Uterus (tissue), 4 donors: ENCODE data around the gene CWC22. TPM values are rescaled to one million over a fixed set of nuclear protein-coding genes. Genes with fewer than 3 reads are reported as not detected.

Experiments used
- DNase-seq, 2 donors: peaks; one replicate each; pipeline ENCODE4 v3.0.0-alpha.2; 2019 to 2020
- H3K27ac ChIP-seq, 2 donors: fragments of 200-600 bp; sonication (generic); 1 replicate in 1 of 2; 2 replicates in 1 of 2; pipeline ENCODE4 v1.5.1; 2016 to 2018
- H3K27me3 ChIP-seq, 2 donors: fragments of 200-600 bp; sonication (generic); one replicate each; pipeline ENCODE4 v1.5.1; 2018 to 2019; ENCODE audit warnings: control low read depth in 1 of 2
- H3K36me3 ChIP-seq, 2 donors: fragments of 200-600 bp; sonication (generic); one replicate each; pipeline ENCODE4 v1.5.1; 2019; ENCODE audit warnings: control low read depth in 1 of 2
- H3K4me1 ChIP-seq, 2 donors: fragments of 200-600 bp; sonication (generic); one replicate each; pipeline ENCODE4 v1.5.1; 2018 to 2019; ENCODE audit warnings: control low read depth in 1 of 2
- H3K4me3 ChIP-seq, 2 donors: fragments of 200-600 bp; sonication (generic); 1 replicate in 1 of 2; 2 replicates in 1 of 2; pipeline ENCODE4 v1.5.1; 2018 to 2019; ENCODE audit warnings: mild to moderate bottlenecking in 1 of 2
- H3K9me3 ChIP-seq, 2 donors: fragments of 200-600 bp; sonication (generic); one replicate each; pipeline ENCODE4 v1.5.1; 2019; ENCODE audit warnings: control low read depth in 1 of 2
- POLR2A ChIP-seq, 2 donors: fragments of 450-650 bp; IDR thresholded peaks; one replicate each; pipeline ENCODE4 v1.6.1; 2016; ENCODE audit warnings: antibody characterized with exemption in 2 of 2, mild to moderate bottlenecking in 1 of 2, moderate library complexity in 1 of 2
- intact Hi-C: fragments of 100-400 bp; cut with DNase I; formaldehyde crosslinking; loops from one replicate; pipeline ENCODE4 v1.15.1; 2023; ENCODE audit warnings: low total_unique reads
- total RNA-seq, 4 donors: library from RNA; depleted of rRNA in 3 of 4; stranded (reverse); fragments of >200 nt in 3 of 4; gene quantifications; one replicate each; pipeline versions ENCODE4 v1.1.0 to v1.2.4, GENCODE V29; 2014 to 2023
- TF ChIP-seq, protein P1 (sequence below), 4 experiments: fragments of 200-600 bp in 2 of 4; fragments of 450-650 bp in 2 of 4; sonication (generic) in 2 of 4; IDR thresholded peaks; one replicate each; pipeline ENCODE4 v1.5.1; 2016 to 2019; ENCODE audit warnings: antibody characterized with exemption in 4 of 4, mild to moderate bottlenecking in 2 of 4, moderate library complexity in 1 of 4
- donor health status: DM: yes; HTN: yes; CAD: no.

The CWC22 gene
- total RNA-seq, 4 donors from 2014 or later, result 7.7 to 40.0 (median 25.0) TPM

GRCh38 chr2:180003073-180003472, 4.0 kb downstream of the CWC22 start:
- peaks cover 0 to 24% of the 10 kb centered on the region in 2 donors for H3K4me1 ChIP-seq
- H3K4me3 ChIP-seq, result no peak overlapping the region
- no peak overlapping the region for H3K27ac ChIP-seq
- no peak for DNase-seq
- H3K36me3 ChIP-seq, result no peaks in the 10 kb centered on the region
- intact Hi-C loops, result no loop called here
- no peaks in the 10 kb centered on the region for H3K9me3 ChIP-seq
- H3K27me3 ChIP-seq, result no peaks in the 10 kb centered on the region
- TF ChIP-seq, protein P1, sequence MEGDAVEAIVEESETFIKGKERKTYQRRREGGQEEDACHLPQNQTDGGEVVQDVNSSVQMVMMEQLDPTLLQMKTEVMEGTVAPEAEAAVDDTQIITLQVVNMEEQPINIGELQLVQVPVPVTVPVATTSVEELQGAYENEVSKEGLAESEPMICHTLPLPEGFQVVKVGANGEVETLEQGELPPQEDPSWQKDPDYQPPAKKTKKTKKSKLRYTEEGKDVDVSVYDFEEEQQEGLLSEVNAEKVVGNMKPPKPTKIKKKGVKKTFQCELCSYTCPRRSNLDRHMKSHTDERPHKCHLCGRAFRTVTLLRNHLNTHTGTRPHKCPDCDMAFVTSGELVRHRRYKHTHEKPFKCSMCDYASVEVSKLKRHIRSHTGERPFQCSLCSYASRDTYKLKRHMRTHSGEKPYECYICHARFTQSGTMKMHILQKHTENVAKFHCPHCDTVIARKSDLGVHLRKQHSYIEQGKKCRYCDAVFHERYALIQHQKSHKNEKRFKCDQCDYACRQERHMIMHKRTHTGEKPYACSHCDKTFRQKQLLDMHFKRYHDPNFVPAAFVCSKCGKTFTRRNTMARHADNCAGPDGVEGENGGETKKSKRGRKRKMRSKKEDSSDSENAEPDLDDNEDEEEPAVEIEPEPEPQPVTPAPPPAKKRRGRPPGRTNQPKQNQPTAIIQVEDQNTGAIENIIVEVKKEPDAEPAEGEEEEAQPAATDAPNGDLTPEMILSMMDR (IDR thresholded peaks at IDR 0.05), result no peak

DNA sequence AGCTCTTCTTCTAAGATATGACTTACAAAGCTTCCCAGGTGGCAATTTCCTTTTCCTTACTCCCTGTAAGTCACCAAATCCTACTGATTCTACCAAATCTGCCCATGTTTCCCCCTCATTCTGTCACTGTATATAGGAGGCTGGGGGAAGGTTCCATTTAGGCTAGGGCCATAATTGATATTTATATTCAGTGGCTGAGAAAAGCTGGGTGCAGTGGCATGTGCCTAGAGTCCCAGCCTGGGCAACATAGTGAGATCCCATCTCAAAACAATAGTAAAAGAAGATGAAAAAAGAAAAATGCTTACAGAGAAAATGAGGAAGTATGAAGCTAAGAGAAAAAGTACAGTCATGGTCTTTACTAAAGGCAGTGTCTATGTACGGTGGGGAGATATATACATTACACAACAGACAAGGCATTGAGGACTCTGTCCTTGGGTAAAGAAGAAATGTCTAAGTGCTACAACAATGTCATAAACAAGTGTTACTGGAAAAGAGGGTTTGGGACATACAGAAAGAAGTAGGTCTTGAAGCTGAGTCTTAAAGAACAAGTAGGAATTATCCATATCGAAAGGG, 4.8 kb downstream of the CWC22 start:
- Histone ChIP-seq H3K27me3 (no peaks in the 10 kb centered on the region), H3K9me3 (no peaks in the 10 kb centered on the region), H3K36me3 (no peaks in the 10 kb centered on the region), H3K27ac (no peak overlapping the region), H3K4me1 (peaks cover 0 to 26% of the 10 kb centered on the region in 2 donors), H3K4me3 (no peak overlapping the region)
- DNase-seq, result no peak
- TF ChIP-seq POLR2A (IDR thresholded peaks at IDR 0.05), result no peak
- TF ChIP-seq, protein P1 (IDR thresholded peaks at IDR 0.05), result no peak
- intact Hi-C loops, result no loop called here

- Histone ChIP-seq H3K27me3 (no peaks in the 10 kb centered on the region), H3K27ac (no peak overlapping the region), H3K9me3 (no peaks in the 10 kb centered on the region), H3K36me3 (no peaks in the 10 kb centered on the region), H3K4me3 (no peak overlapping the region), H3K4me1 (peaks cover 0 to 26% of the 10 kb centered on the region in 2 donors)
- intact Hi-C loops, result no loop called here
- no peak for DNase-seq
- TF ChIP-seq, protein P1 (IDR thresholded peaks at IDR 0.05), result no peak
- TF ChIP-seq POLR2A (IDR thresholded peaks at IDR 0.05), result no peak
Measured at GRCh38 chr2:180001726-180002125, 5.4 kb downstream of the CWC22 start.

- Histone ChIP-seq H3K4me3 (no peak overlapping the region), H3K27me3 (no peaks in the 10 kb centered on the region), H3K36me3 (no peaks in the 10 kb centered on the region), H3K9me3 (no peaks in the 10 kb centered on the region), H3K27ac (no peak overlapping the region), H3K4me1 (peaks cover 0 to 18% of the 10 kb centered on the region in 2 donors)
- peak in 1 of 2 donors; percentile 23 for DNase-seq
- intact Hi-C loops, result no loop called here
- no peak for TF ChIP-seq POLR2A (IDR thresholded peaks at IDR 0.05)
- TF ChIP-seq, protein P1 (IDR thresholded peaks at IDR 0.05), result no peak
Measured at GRCh38 chr2:180000434-180000833, 6.7 kb downstream of the CWC22 start.

DNA sequence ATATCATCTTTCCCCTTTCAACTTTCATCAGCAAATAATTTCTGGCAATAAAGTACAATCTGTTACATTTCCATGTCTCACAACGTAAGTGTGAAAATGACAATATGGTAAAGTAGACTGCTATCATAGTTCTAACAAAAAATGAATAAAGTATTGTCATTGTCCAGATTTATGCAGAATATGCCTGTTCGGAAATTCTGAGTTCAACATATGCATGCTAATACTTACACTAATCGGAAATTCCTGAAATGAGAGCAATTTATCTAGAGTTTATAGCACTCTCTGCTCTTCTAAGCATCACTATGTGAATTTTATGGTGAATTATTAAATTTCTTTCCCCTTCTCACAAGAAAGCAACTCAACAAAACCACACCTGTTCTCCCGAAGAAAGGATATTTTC, 8.1 kb downstream of the CWC22 start:
- H3K4me1 ChIP-seq, result peaks cover 0 to 18% of the 10 kb centered on the region in 2 donors
- no peaks in the 10 kb centered on the region for H3K9me3 ChIP-seq
- intact Hi-C loops, result no loop called here
- TF ChIP-seq, protein P1 (IDR thresholded peaks at IDR 0.05), result no peak
- TF ChIP-seq POLR2A (IDR thresholded peaks at IDR 0.05), result no peak
- H3K27ac ChIP-seq, result no peak overlapping the region
- no peaks in the 10 kb centered on the region for H3K36me3 ChIP-seq
- no peak for DNase-seq
- H3K4me3 ChIP-seq, result no peak overlapping the region
- no peaks in the 10 kb centered on the region for H3K27me3 ChIP-seq
